HG03064 (cell line): Measurements from ENCODE around the gene NCKAP5L.
"Not testable (repeated sequence)": the region's sequence is repeated elsewhere in the genome, so short reads cannot be mapped to it uniquely, and the experiment has no call there.

Experiments
- ATAC-seq: cut with Tn5 transposase; IDR thresholded peaks from one replicate; pipeline ENCODE4 v1.9.1; 2021; ENCODE audit warnings: low read depth; ENCODE audit not compliant: unreplicated experiment

Gene NCKAP5L

GRCh38 chr12:49784756-49785409 lies 43.3 kb downstream of the NCKAP5L start:
- no peak for ATAC-seq

- no peak for ATAC-seq
Observed at GRCh38 chr12:49783917-49784676, 44.1 kb downstream of the NCKAP5L start.

GRCh38 chr12:49780914-49781313 lies 47.3 kb downstream of the NCKAP5L start:
- ATAC-seq = not testable (repeated sequence)

GRCh38 chr12:49779581-49779980 lies 48.6 kb downstream of the NCKAP5L start:
- no peak for ATAC-seq

- ATAC-seq = no peak
Observed at GRCh38 chr12:49777800-49778748, 50.1 kb downstream of the NCKAP5L start.

GRCh38 chr12:49777341-49777740 lies 50.9 kb downstream of the NCKAP5L start:
- ATAC-seq = no peak

- no peak for ATAC-seq
Observed at GRCh38 chr12:49776858-49777257, 51.4 kb downstream of the NCKAP5L start.

GRCh38 chr12:49776413-49776812 lies 51.8 kb downstream of the NCKAP5L start:
- ATAC-seq = no peak

- ATAC-seq = not testable (repeated sequence)
Observed at GRCh38 chr12:49773102-49773501, 55.1 kb downstream of the NCKAP5L start.

GRCh38 chr12:49767333-49767732 lies 60.9 kb downstream of the NCKAP5L start:
- no peak for ATAC-seq

GRCh38 chr12:49766115-49766455 lies 62.1 kb downstream of the NCKAP5L start:
- no peak for ATAC-seq

GRCh38 chr12:49764126-49764525 lies 64.1 kb downstream of the NCKAP5L start:
- no peak for ATAC-seq

- ATAC-seq = no peak
Observed at GRCh38 chr12:49763006-49763591, 65.1 kb downstream of the NCKAP5L start.

GRCh38 chr12:49762468-49762847 lies 65.8 kb downstream of the NCKAP5L start:
- no peak for ATAC-seq

GRCh38 chr12:49761677-49762467 lies 66.3 kb downstream of the NCKAP5L start:
- no peak for ATAC-seq

- ATAC-seq = no peak
Observed at GRCh38 chr12:49750996-49751393, 77.2 kb downstream of the NCKAP5L start.

- no peak for ATAC-seq
Observed at GRCh38 chr12:49750027-49750995, 77.9 kb downstream of the NCKAP5L start.

- no peak for ATAC-seq
Observed at GRCh38 chr12:49748800-49749199, 79.4 kb downstream of the NCKAP5L start.

- ATAC-seq = no peak
Observed at GRCh38 chr12:49748306-49748705, 79.9 kb downstream of the NCKAP5L start.
